HPDE6-E6E7 (cell line): ENCODE measurements around the gene DDX31.
"Not testable (repeated sequence)": the region's sequence is repeated elsewhere in the genome, so short reads cannot be mapped to it uniquely, and the experiment has no call there.

Source experiments
- DNase-seq: peaks from one replicate; pipeline ENCODE4 v3.0.0; 2011; ENCODE audit warnings: missing footprints; ENCODE audit errors: extremely low spot score

Gene DDX31

DNA sequence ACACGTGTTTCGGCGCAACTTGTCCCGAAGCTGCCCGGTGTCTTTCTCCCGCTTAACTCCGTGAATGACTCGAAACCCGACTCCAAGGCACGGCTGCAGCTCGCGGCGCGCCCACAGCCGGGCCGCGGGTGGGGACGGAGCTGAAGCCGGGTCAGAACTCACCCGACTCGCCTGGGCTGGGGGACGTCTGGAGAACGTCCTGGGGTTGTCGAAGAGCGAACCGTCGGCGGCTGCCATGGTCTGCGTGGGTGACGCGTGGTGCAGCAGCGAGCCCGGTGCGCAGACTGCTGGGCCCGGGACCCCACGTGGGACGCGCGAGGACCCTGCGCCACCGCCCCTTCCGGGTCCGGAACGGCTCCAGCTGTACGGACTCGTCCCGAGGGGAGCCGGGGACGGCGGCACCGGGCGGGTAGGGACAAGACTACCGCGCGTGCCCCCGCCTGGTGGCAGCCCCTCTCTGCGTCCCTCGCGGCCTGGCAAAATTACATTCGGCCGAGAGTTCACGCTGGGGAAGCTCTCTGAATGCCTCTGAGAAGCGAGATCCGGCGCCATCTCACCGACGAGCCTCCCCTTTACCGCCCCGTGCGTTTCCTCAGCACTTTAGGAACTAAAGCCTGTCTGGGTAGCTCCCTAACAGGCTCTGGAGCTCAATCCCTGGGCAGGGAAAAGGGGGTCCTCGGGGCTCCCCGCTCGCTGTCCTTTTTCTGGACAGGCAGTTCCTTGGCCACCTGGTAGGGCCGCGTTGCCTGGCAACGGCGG is at the start of gene DDX31:
TSS of gene DDX31 (minus strand) at position 286 of the 759 bp plus-strand sequence. CDS start at position 237, 49 bp downstream.
- peak; percentile 71 for DNase-seq

GRCh38 chr9:132718381-132718928 is 48.7 kb upstream of the DDX31 start:
- not testable (repeated sequence) for DNase-seq

DNA sequence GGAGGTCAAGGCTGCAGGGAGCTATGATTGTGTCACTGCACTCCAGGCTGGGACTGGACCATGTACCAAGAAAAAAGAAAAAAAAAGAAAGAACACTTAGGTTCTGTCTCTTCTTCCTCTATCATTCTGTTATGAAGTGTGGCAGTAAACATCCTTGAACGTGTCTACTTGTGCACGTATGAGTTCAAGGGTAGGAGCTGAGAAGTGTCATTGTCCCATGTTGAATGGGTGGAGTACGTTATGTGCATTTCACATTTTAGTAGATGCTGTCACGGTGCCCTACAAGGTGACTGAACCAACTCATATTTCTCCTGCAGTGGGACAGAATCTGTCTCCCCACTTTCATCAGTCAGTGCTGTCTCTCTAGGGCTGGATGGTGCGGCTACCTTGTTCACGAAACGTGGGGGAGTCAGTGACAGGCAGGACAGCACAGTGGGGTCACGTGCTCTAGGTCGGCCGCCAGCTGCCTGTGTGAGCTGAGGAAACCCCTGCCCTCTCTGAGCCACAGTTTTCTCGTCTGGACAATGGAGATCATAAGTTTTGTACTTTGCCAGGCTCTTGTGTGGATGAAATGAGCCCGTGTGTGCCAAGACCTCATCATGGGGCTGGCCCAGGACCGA is 47.7 kb upstream of the DDX31 start:
- no peak for DNase-seq

- DNase-seq = no peak
Measured at GRCh38 chr9:132716007-132716406, 46.2 kb upstream of the DDX31 start.

DNA sequence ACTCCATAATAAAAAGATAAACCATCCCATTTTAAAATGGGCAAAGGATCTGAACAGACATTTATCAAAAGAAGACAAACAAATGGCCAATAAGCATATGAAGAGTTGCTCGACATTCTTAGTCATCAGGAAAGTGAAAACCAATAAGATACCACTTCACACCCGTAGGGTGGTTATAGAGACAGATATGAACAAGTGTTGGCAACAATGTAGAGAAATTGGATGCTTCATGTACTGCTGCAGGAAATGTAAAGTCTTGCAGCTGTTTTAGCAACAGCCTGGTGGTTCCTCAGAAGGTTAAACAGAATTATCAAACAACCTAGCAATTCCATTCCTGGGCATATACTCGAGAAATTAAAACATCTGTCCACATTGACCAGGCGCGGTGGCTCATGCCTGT is 43.0 kb upstream of the DDX31 start:
- no peak for DNase-seq

GRCh38 chr9:132711846-132712245 is 42.1 kb upstream of the DDX31 start:
- DNase-seq = no peak

GRCh38 chr9:132711152-132711551 is 41.4 kb upstream of the DDX31 start:
- not testable (repeated sequence) for DNase-seq

GRCh38 chr9:132710333-132710732 is 40.5 kb upstream of the DDX31 start:
- DNase-seq = no peak

DNA sequence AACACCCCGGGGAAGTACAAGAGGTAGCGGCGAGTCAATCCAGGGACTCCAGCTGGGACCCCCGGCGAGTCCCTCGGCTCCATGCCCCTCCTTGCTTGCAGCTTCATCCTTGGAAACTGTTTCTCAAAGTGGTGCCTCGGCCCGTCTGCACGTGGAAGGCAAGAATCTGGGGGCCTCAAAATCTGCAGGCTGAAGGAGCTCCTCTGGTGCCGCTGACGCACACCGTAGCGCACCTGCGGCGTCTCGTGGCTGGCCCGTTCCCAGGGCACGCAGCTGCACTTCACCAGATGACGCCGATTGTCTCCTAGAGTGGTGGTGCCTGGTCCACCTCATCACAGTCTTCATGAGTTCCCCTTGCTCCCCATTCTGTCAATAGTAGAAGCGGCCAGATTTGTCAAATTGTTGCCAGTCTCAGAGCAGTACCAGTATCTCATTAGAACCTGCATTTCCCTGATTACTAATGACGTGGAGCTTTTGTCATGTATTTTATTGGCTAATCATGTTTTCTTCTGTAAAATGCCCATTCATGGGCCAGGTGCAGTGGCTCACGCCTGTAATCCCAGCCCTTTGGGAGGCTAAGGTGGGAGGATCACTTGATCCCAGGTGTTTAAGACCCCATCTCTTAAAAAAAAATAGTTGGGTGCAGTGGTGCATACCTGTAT is 39.1 kb upstream of the DDX31 start:
- no peak for DNase-seq

DNA sequence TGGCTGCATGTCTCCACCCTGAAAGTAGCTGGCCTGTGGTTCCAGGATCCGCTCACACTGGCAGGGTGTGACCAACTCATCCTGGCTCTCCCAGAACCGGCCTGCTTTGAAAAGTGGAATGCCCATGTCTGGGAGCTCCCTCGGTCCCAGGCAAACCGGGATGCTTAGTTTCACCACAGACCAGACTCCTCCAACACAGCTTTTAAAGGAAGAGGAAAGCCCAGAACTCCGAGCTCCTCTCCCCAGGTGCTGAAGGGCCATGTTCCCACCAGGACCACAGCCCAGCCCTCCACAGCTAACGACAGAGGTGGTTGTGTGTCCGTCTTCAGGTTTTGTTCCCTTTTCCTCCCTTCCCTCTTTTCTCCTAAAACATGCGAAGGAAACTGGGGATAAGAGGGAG is 38.5 kb upstream of the DDX31 start:
- DNase-seq = no peak

DNA sequence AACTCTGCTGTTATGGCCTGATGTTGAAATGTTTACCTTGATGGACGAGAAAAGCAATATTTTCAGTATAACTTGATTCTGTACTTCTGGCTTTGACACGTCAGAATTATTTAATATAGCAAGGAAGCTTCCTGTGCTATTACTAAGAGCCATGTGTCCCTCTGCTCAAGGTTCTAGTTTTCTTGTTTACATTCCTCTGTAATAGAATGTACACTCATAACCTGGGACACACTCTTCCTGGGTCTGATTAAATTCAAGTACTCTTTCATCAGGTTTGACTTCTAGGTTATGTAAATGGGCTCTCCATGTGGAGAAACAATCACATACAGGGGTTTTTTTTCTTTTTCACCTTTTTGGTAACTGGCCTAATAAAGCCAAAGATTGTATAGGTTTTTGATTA is 33.6 kb upstream of the DDX31 start:
- DNase-seq = no peak

GRCh38 chr9:132702254-132702653 is 32.5 kb upstream of the DDX31 start:
- no peak for DNase-seq

- no peak for DNase-seq
Measured at GRCh38 chr9:132699956-132700355, 30.2 kb upstream of the DDX31 start.

- no peak for DNase-seq
Measured at GRCh38 chr9:132698989-132699388, 29.2 kb upstream of the DDX31 start.

DNA sequence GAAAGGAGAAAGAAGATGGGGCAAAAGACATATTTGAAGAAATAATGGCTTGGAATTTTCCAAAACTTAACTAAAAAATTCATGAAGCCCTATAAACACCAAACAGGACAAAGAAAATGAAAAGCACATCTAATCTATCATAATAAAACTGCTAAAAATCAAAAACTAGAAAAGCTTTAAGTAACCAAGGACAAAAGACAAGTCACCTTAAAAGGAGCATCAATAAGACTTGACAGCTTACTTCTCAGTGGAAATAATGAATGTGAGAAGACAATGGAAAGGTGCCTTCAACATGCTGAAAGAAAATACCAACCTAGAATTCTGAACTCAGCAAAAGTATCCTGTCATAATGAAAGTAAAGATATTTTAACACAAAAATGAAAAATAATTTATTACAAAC is 27.4 kb upstream of the DDX31 start:
- DNase-seq = no peak

GRCh38 chr9:132694144-132694543 is 24.4 kb upstream of the DDX31 start:
- DNase-seq = no peak

GRCh38 chr9:132690696-132691095 is 20.9 kb upstream of the DDX31 start:
- no peak for DNase-seq

- DNase-seq = no peak
Measured at GRCh38 chr9:132683873-132684272, 14.1 kb upstream of the DDX31 start.

DNA sequence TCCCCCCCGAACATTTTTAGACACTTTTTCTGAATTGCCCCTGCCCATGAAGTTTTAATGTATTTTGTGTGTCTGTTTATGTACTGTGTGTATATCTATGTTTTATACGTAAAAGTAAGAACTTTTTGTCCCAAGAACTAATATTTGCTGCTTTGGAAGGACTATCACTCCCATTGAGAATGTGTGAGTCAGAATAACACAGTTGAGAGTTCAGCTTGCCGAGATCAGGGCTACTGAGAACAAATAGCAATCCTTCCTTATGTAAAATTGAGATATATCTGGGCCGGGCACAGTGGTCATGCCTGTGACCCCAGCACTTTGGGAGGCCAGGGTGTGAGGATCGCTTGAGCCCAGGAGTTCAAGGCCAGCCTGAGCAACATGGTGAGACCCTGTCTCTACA is 11.8 kb upstream of the DDX31 start:
- no peak for DNase-seq

DNA sequence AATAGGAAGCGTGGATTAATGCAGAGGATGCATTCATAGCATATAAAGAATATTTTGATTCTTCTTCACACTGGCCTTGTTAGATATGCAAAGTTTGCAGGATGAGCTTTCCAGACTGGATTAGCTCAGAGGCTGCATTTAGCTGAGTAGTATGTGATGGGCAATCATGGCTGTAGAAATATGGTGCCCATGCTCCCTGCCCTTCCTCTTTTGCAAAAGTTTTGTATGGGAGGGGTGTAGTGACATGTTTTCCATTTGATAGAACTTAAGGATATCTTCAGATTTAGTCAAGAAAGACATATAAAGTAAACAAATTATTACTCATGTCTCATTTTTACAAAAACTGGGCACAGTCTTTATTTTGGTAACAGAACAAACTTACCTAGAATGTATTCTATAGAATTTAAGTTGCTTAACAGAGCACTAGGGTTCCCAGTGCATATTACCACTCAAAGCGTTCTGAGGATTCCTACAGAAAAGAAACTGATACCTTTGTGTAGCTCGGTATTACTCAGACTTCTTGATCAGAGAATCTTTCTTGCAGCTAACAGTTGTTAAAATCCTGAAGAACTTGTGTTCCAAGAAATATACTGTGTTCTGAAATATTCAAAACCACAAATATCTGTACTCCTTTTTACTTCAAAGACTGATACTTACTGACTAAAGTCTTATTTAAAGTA is 10.3 kb upstream of the DDX31 start:
- no peak for DNase-seq

GRCh38 chr9:132677976-132678375 is 8.2 kb upstream of the DDX31 start:
- DNase-seq = no peak

GRCh38 chr9:132674485-132674884 is 4.7 kb upstream of the DDX31 start:
- no peak for DNase-seq
